HG02970 (cell line): ENCODE results near the gene NUDT14.

Source experiments
- ATAC-seq: cut with Tn5 transposase; IDR thresholded peaks from one replicate; pipeline ENCODE4 v1.9.1; 2021; ENCODE audit warnings: mild to moderate bottlenecking, moderate library complexity, moderate number of reproducible peaks; ENCODE audit not compliant: unreplicated experiment, low FRiP score

NUDT14 gene

DNA sequence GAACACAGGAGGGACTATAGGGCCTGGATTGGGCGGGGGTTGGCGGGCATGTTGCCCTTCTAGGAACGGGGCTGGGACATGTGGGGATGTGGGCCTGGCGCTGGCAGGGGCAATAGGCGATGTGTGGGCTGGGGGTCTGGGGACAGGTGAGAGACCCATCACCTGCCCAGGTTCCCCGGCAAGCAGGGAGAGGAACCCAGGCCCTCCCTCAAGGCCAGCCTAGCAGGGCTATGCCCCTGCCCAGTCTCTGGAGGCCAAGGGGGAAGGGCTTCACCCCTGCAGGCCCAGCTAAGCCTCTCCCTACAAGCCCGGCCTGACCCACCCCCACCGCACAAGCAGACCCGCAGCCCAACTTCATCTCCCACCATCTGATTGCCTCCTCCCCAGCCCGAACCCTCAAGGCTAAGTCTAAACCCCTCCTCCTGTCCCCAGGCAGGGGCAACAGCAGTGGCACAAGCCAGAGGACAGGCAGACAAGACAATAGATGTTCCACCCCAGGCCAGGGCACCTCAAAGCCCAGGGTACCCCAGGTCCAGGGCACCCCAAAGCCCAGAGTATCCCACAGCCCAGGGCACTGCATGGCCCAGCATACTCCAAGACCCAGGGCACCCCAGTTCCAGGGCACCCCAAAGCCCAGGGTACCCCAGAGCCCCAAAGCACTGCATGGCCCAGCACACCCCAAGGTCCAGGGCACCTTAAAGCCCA, 19.0 kb downstream of the NUDT14 start:
- ATAC-seq = no peak

DNA sequence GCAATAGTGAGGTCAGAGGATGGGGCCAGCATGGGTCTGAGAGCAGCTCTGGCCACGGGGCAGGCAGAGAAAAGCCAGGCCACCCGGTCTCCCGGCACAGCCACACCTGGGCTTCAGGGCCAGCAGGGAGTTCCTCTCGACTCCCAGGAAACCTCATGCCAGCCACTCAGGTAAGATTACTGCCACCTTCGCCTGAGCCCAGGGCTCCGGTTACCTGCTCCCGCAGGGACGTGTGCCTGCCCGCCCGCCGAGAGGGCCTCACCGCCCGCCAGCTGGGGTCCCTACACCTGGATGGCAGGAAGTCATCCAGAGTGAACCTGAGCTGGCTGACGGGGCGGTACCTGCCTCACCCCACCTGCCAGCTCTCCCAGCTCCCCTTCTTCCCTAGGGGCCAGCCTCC, 19.8 kb downstream of the NUDT14 start:
- ATAC-seq = no peak

DNA sequence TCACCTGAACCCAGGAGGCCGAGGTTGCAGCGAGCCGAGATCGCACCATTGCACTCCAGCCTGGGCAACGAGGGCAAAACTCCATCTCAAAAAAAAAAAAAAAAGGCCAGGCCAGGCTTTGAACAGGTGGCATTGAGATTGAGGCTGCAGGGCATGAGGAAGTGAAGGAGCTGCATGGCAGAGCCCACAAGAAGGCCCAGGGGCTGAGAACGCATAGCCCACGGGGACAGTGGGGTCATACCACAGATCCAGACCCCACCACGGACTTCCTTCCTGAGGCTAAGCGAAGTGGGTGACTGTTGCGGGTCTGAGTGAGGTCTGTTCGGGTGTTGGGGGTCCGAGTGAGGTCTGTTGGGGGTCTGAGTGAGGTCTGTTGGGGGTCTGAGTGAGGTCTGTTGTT, 20.3 kb downstream of the NUDT14 start:
- no peak for ATAC-seq

- ATAC-seq = no peak
These were observed 21.8 kb downstream of the NUDT14 start for GRCh38 chr14:105159344-105159743.

- ATAC-seq = no peak
These were observed 22.3 kb downstream of the NUDT14 start for GRCh38 chr14:105158794-105159193.

- no peak for ATAC-seq
These were observed 23.2 kb downstream of the NUDT14 start for GRCh38 chr14:105157872-105158271.

- no peak for ATAC-seq
These were observed 24.4 kb downstream of the NUDT14 start for GRCh38 chr14:105156414-105157375.

- ATAC-seq = no peak
These were observed 25.3 kb downstream of the NUDT14 start for GRCh38 chr14:105155681-105156413.

- no peak for ATAC-seq
These were observed 26.0 kb downstream of the NUDT14 start for GRCh38 chr14:105155071-105155651.

- ATAC-seq = no peak
These were observed 26.6 kb downstream of the NUDT14 start for GRCh38 chr14:105154476-105154871.

GRCh38 chr14:105153739-105154475, 27.2 kb downstream of the NUDT14 start:
- ATAC-seq = no peak

GRCh38 chr14:105153331-105153731, 27.8 kb downstream of the NUDT14 start:
- ATAC-seq = no peak

- ATAC-seq = no peak
These were observed 28.3 kb downstream of the NUDT14 start for GRCh38 chr14:105152794-105153241.

DNA sequence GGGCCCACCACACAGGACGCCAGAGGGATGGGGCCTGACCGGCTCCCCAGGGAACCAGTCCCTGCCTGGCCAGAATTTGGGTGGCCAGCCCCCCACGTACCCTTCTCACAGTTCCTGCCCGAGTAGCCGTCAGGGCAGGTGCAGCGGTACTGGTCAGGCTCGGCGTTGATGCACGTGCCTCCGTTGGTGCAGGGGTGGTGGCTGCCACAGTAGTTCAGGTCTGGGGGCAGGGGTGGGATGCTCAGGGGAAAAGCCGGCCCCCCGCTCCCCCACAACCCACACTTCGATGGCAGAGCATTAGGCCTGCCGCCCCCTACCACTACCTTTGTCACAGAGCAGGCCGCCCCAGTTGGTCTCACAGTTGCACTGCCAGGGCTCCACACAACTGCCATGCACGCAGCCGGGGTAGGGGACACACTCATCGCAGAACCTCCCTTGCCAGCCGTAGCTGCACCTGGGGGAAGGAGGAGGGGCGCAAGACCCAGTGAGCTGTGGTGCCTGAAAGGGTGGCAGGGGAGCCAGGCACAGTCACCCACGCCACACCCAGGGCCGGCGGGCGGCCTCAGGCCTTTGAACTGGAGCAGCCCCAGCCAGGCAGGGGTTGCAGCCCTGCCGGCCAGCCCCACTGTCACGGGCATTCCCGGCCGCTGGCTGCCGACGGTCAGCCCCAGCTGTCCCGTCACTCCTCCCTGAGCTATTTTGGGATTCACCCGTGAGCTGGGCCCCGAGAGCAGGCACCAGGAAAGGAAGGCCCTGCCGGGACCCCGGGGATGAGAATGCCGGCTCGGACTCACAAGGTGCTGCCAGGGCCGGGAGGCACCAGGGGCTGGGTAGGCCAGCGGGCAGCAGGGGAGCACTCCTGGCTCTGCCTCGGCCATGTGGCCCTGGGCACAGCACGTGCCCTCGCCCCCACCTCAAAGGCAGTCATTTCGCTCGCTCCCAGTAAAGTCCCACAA, 29.0 kb downstream of the NUDT14 start:
- ATAC-seq = no peak

GRCh38 chr14:105151084-105151837, 29.9 kb downstream of the NUDT14 start:
- ATAC-seq = no peak

GRCh38 chr14:105150368-105151083, 30.6 kb downstream of the NUDT14 start:
- ATAC-seq = no peak

- ATAC-seq = no peak
These were observed 31.1 kb downstream of the NUDT14 start for GRCh38 chr14:105150026-105150367.
